ENCODE results near the gene TNPO2. TPM values are rescaled to one million over a fixed set of nuclear protein-coding genes. Genes with fewer than 3 reads are reported as not detected.

The TNPO2 gene
- total and polyA plus RNA-seq, 2 experiments from 2014 or later: 37.1 to 83.0 TPM

DNA sequence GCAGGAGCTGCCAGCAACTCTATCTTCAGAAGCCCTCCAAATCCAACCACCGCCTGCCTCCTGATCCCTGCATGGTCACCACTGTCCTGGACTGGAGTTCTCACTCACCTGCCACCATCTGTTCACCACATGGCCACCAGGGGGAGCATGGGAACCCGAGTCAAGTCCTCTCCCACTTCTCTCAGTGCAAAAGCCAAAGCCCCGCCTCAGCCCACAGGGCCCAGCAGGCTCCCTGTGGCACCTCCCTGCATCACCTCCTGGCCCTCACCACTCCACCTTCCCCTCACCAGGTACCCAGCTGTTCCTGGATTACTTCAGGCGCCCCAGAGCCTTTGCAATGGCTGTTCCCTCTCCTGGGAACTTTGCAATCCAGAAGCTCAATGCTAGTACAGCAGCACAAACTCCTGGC, 47.3 kb downstream of the TNPO2 start:
- H3F3A ChIP-seq (replicated peaks; ENCODE audit: low read depth): peaks cover 35% of the 10 kb centered on the region
- H3K27me3 Mint-ChIP-seq (ENCODE audit: insufficient read depth, low read depth, poor library complexity): peaks cover 33% of the 10 kb centered on the region
- no peaks in the 10 kb centered on the region for H3K4me1 ChIP-seq (ENCODE audit: insufficient read depth)
- peak; percentile 96 for DNase-seq (ENCODE audit: low spot score)
- H3K9me3 Mint-ChIP-seq: peaks cover 4% of the 10 kb centered on the region; the same call in 2 of the 3 replicates
- H3K27ac ChIP-seq (ENCODE audit: low read depth): no peak overlapping the region
- H3K9me2 ChIP-seq (ENCODE audit: insufficient read depth): no peaks in the 10 kb centered on the region
- H3K4me1 Mint-ChIP-seq: peaks cover 2% of the 10 kb centered on the region
- H3K27me3 ChIP-seq (ENCODE audit: insufficient read depth): no peaks in the 10 kb centered on the region
- no peak overlapping the region for H3K4me3 Mint-ChIP-seq
- no peak overlapping the region for H3K4me3 ChIP-seq
- peaks cover 9% of the 10 kb centered on the region for H3K79me2 ChIP-seq (replicated peaks; ENCODE audit: insufficient read depth)
- peaks cover 82% of the 10 kb centered on the region for H3K36me3 Mint-ChIP-seq (ENCODE audit: low read depth)
- H3K36me3 ChIP-seq (ENCODE audit: insufficient read depth): peaks cover 31% of the 10 kb centered on the region; the same call in 1 of the 2 replicates
- peak; percentile 84 to 92 for TF ChIP-seq CTCF (conservative IDR thresholded peaks at IDR 0.05; ENCODE audit: low read depth in 2 of 2)
- no peak for TF ChIP-seq POLR2AphosphoS5 (IDR thresholded peaks at IDR 0.05; ENCODE audit: low read depth)
- no peak overlapping the region for H2AFZ ChIP-seq
- H3K27ac Mint-ChIP-seq: peak overlapping the region; percentile 77
- ATAC-seq: peak; percentile 61
- peaks cover 13% of the 10 kb centered on the region for H4K20me1 ChIP-seq (replicated peaks; ENCODE audit: insufficient read depth)
- H3K4me2 ChIP-seq: no peak overlapping the region

DNA sequence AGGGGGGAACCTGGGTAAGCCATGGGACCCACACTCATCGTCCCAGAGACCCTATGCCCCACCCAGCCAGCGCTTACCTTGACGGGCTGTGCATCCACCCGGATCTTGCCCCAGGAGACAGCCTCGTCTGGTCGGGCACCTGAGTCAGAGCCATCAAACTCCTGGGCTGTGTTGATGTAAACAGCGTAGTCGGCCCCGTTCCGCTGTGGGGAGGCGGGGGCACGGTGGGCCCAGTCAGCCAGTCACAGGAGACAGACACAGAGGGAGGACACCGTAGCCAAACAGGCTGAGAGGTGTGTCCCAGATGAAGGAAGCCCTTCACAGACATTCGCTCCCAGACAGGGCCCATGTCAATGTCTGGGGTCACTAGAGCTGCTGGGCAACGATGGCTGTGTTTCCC, 47.8 kb downstream of the TNPO2 start:
- H3K4me2 ChIP-seq: no peak overlapping the region
- TF ChIP-seq REST (IDR thresholded peaks at IDR 0.05; ENCODE audit: unreplicated experiment) (no peak), CTCF (conservative IDR thresholded peaks at IDR 0.05; ENCODE audit: low read depth in 2 of 2) (no peak), EZH2phosphoT487 (IDR thresholded peaks at IDR 0.05; ENCODE audit: unreplicated experiment) (no peak), JUNB (IDR thresholded peaks at IDR 0.05; ENCODE audit: unreplicated experiment) (no peak), STAT1 (IDR thresholded peaks at IDR 0.05; ENCODE audit: unreplicated experiment) (no peak), ZNF331 (CRISPR knock-in tag; IDR thresholded peaks at IDR 0.05; ENCODE audit: low read depth) (no peak)
- TF ChIP-seq, protein P1, sequence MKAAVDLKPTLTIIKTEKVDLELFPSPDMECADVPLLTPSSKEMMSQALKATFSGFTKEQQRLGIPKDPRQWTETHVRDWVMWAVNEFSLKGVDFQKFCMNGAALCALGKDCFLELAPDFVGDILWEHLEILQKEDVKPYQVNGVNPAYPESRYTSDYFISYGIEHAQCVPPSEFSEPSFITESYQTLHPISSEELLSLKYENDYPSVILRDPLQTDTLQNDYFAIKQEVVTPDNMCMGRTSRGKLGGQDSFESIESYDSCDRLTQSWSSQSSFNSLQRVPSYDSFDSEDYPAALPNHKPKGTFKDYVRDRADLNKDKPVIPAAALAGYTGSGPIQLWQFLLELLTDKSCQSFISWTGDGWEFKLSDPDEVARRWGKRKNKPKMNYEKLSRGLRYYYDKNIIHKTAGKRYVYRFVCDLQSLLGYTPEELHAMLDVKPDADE (IDR thresholded peaks at IDR 0.05): no peak

More for the DNA sequence above, 47.8 kb downstream of the TNPO2 start:
- peaks cover 13% of the 10 kb centered on the region for H4K20me1 ChIP-seq (replicated peaks; ENCODE audit: insufficient read depth)
- Mint-ChIP-seq H3K27ac (peak overlapping the region; percentile 77; the same call in 1 of the 2 replicates), H3K36me3 (ENCODE audit: low read depth) (peaks cover 79% of the 10 kb centered on the region), H3K27me3 (ENCODE audit: insufficient read depth, low read depth, poor library complexity) (peaks cover 30% of the 10 kb centered on the region), H3K4me3 (no peak overlapping the region), H3K9me3 (peaks cover 1% of the 10 kb centered on the region; the same call in 2 of the 3 replicates), H3K4me1 (peaks cover 1% of the 10 kb centered on the region)
- DNase-seq (ENCODE audit: low spot score) (no peak), ATAC-seq (no peak)
- H2AFZ ChIP-seq: no peak overlapping the region
- no peaks in the 10 kb centered on the region for H3K4me1 ChIP-seq (ENCODE audit: insufficient read depth)
- H3K27ac ChIP-seq (ENCODE audit: low read depth): no peak overlapping the region
- peaks cover 12% of the 10 kb centered on the region for H3K79me2 ChIP-seq (replicated peaks; ENCODE audit: insufficient read depth)
- peaks cover 35% of the 10 kb centered on the region for H3F3A ChIP-seq (replicated peaks; ENCODE audit: low read depth)
- no peaks in the 10 kb centered on the region for H3K27me3 ChIP-seq (ENCODE audit: insufficient read depth)
- no peaks in the 10 kb centered on the region for H3K9me2 ChIP-seq (ENCODE audit: insufficient read depth)
- H3K36me3 ChIP-seq (ENCODE audit: insufficient read depth): peaks cover 31% of the 10 kb centered on the region; the same call in 1 of the 2 replicates
- H3K4me3 ChIP-seq: no peak overlapping the region

Data from GM23338 (cell line).